Uterine smooth muscle cell (primary cell): Measurements from ENCODE around the gene LMAN1. TPM values are rescaled to one million over a fixed set of nuclear protein-coding genes. Genes with fewer than 3 reads are reported as not detected.

ENCODE experiments used
- total RNA-seq: library from RNA; depleted of rRNA; stranded (reverse); fragments of >200 nt; gene quantifications from 2 replicates; pipeline ENCODE4 v1.2.3, GENCODE V29; 2014

LMAN1 gene
- 238 and 348 TPM in 2 replicates for total RNA-seq

GRCh38 chr18:59358712-59359575 is at the start of gene LMAN1:
Gene LMAN1, minus strand, starts transcription at chr18:59359265. Its CDS starts 21 bp downstream, at chr18:59359244.

DNA sequence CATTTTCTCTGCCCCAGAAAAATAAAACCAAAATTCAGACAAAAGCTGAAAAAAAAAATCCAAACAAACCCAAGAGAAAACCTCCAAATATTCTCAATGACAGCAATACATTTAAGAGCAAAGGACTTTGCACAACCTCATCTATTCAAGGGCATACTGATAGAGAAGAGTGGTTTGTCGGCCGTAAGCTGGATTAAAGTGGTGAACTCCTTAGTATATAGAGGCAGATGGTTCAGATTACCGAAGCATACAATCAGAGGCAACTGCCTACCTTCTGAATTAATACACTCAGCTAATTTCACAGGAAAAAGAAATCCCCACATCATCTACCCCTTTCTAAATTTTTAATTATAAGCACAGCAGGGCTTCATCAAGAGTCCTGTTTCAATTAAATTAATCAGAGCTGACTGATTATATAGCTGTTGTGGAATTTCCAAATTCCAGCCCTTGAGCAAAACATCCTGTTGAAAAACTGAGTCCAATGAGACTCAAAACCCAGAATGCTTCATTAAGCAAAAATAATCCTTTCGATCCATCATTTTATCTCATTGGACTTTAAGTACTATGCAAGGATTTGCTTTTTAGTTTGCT is 40.5 kb downstream of the LMAN1 start, which contains the start of gene CPLX4:
TSS of gene CPLX4 (minus strand) at position 190 of the 591 bp plus-strand sequence. CDS start at position 3, 187 bp downstream.

Other genes starting within 250 kb of the LMAN1 start
- 20.1 and 22.6 TPM in 2 replicates for gene SEC11C, start 219.4 kb downstream of the LMAN1 start, total RNA-seq
- not detected in 2 replicates for gene GRP, start 139.1 kb downstream of the LMAN1 start, total RNA-seq
- not detected in 2 replicates for gene RAX, start 85.8 kb downstream of the LMAN1 start, total RNA-seq
- gene CPLX4, start 40.6 kb downstream of the LMAN1 start, total RNA-seq: not detected in 2 replicates